Neural progenitor cell (in vitro differentiated cells): ENCODE data around the gene FGFR4. TPM values are rescaled to one million over a fixed set of nuclear protein-coding genes. Genes with fewer than 3 reads are reported as not detected.

Experiments used
- DNase-seq: peaks from one replicate; pipeline ENCODE4 v3.0.0-alpha.2; 2016; ENCODE audit warnings: low spot score
- H2AFZ ChIP-seq: fragments of 200-600 bp; sonication (generic); replicated peaks from 2 replicates; pipeline ENCODE4 v1.6.1; 2016; ENCODE audit warnings: antibody characterized with exemption
- H3F3A ChIP-seq: fragments of 200-600 bp; sonication (generic); 2 replicates; pipeline ENCODE4 v1.6.1; 2016; ENCODE audit warnings: antibody characterized with exemption, low read depth
- H3K27ac ChIP-seq: fragments of 200-600 bp; sonication (generic); 2 replicates; pipeline ENCODE4 v1.5.1; 2016; ENCODE audit warnings: mild to moderate bottlenecking
- H3K27me3 ChIP-seq: fragments of 200-600 bp; sonication (generic); 2 replicates; pipeline ENCODE4 v1.6.1; 2016; ENCODE audit warnings: mild to moderate bottlenecking, moderate library complexity
- H3K36me3 ChIP-seq: fragments of 200-600 bp; sonication (generic); 2 replicates; pipeline ENCODE4 v1.5.1; 2016
- H3K4me1 ChIP-seq: fragments of 200-600 bp; sonication (generic); 2 replicates; pipeline ENCODE4 v1.6.1; 2016; ENCODE audit warnings: mixed run types
- H3K4me2 ChIP-seq: fragments of 200-600 bp; sonication (generic); 2 replicates; pipeline ENCODE4 v1.6.1; 2016
- H3K4me3 ChIP-seq: fragments of 200-600 bp; sonication (generic); 2 replicates; pipeline ENCODE4 v1.5.1; 2016
- H3K79me2 ChIP-seq: fragments of 200-600 bp; sonication (generic); 2 replicates; pipeline ENCODE4 v1.6.1; 2016; ENCODE audit warnings: low read depth
- H3K9ac ChIP-seq: fragments of 200-600 bp; sonication (generic); 2 replicates; pipeline ENCODE4 v1.6.1; 2016
- H3K9me3 ChIP-seq: fragments of 200-600 bp; sonication (generic); 2 replicates; pipeline ENCODE4 v1.5.1; 2016; ENCODE audit warnings: low read depth
- H4K20me1 ChIP-seq: fragments of 200-600 bp; sonication (generic); 2 replicates; pipeline ENCODE4 v1.6.1; 2016; ENCODE audit warnings: low read depth
- H3K27ac Mint-ChIP-seq: 3 replicates; pipeline ENCODE4 v1.8.0; 2021; ENCODE audit warnings: mixed read lengths
- H3K27me3 Mint-ChIP-seq: 2 replicates; pipeline ENCODE4 v1.8.0; 2022; ENCODE audit warnings: low read depth, mild to moderate bottlenecking, inconsistent platforms, moderate library complexity, mixed read lengths; ENCODE audit not compliant: insufficient read depth
- H3K36me3 Mint-ChIP-seq: 3 replicates; pipeline ENCODE4 v1.8.0; 2021; ENCODE audit warnings: mixed read lengths
- H3K4me1 Mint-ChIP-seq: 3 replicates; pipeline ENCODE4 v1.8.0; 2021; ENCODE audit warnings: mixed read lengths
- H3K4me3 Mint-ChIP-seq: 3 replicates; pipeline ENCODE4 v1.8.0; 2021; ENCODE audit warnings: mild to moderate bottlenecking, moderate library complexity, mixed read lengths
- H3K9me3 Mint-ChIP-seq: 3 replicates; pipeline ENCODE4 v1.8.0; 2020; ENCODE audit warnings: mixed read lengths
- EZH2 ChIP-seq: fragments of 200-600 bp; sonication (generic); IDR thresholded peaks from 2 replicates; pipeline ENCODE4 v1.6.1; 2017; ENCODE audit warnings: antibody characterized with exemption, mild to moderate bottlenecking, moderate library complexity
- EZH2phosphoT487 ChIP-seq: fragments of 200-600 bp; sonication (generic); IDR thresholded peaks from 2 replicates; pipeline ENCODE4 v1.6.1; 2017; ENCODE audit warnings: antibody characterized with exemption
- total RNA-seq: library from RNA; depleted of rRNA; stranded (reverse); fragments of >200 nt; gene quantifications from 2 replicates; pipeline ENCODE4 v1.2.3, GENCODE V29; 2015; ENCODE audit warnings: low replicate concordance
- TF ChIP-seq, protein P1 (sequence below): fragments of 200-600 bp; sonication (generic); IDR thresholded peaks from 2 replicates; pipeline ENCODE4 v1.5.1; 2017; ENCODE audit warnings: antibody characterized with exemption, mild to moderate bottlenecking

The FGFR4 gene
- total RNA-seq, 1 donor from 2014 or later: 8.2 TPM

GRCh38 chr5:177111720-177112394, 25.1 kb downstream of the FGFR4 start:
- H3F3A ChIP-seq: peaks cover 7% of the 10 kb centered on the region
- H3K36me3 ChIP-seq: no peaks in the 10 kb centered on the region
- H3K27me3 ChIP-seq: no peaks in the 10 kb centered on the region
- H3K4me3 ChIP-seq: no peak overlapping the region
- H3K27me3 Mint-ChIP-seq: peaks cover 17% of the 10 kb centered on the region
- H3K4me1 Mint-ChIP-seq: peaks cover 12% of the 10 kb centered on the region
- DNase-seq: peak; percentile 86
- no peak overlapping the region for H3K27ac ChIP-seq
- no peaks in the 10 kb centered on the region for H3K9me3 ChIP-seq
- H3K9ac ChIP-seq: no peak overlapping the region
- H3K4me3 Mint-ChIP-seq: no peak overlapping the region
- TF ChIP-seq EZH2 (no peak), EZH2phosphoT487 (no peak)
- TF ChIP-seq, protein P1, sequence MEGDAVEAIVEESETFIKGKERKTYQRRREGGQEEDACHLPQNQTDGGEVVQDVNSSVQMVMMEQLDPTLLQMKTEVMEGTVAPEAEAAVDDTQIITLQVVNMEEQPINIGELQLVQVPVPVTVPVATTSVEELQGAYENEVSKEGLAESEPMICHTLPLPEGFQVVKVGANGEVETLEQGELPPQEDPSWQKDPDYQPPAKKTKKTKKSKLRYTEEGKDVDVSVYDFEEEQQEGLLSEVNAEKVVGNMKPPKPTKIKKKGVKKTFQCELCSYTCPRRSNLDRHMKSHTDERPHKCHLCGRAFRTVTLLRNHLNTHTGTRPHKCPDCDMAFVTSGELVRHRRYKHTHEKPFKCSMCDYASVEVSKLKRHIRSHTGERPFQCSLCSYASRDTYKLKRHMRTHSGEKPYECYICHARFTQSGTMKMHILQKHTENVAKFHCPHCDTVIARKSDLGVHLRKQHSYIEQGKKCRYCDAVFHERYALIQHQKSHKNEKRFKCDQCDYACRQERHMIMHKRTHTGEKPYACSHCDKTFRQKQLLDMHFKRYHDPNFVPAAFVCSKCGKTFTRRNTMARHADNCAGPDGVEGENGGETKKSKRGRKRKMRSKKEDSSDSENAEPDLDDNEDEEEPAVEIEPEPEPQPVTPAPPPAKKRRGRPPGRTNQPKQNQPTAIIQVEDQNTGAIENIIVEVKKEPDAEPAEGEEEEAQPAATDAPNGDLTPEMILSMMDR: peak; percentile 97
- no peaks in the 10 kb centered on the region for H3K79me2 ChIP-seq
- H3K4me1 ChIP-seq: no peaks in the 10 kb centered on the region
- no peaks in the 10 kb centered on the region for H3K9me3 Mint-ChIP-seq
- H3K27ac Mint-ChIP-seq: no peak overlapping the region
- H4K20me1 ChIP-seq: no peaks in the 10 kb centered on the region
- no peaks in the 10 kb centered on the region for H3K36me3 Mint-ChIP-seq
- H2AFZ ChIP-seq: no peak overlapping the region
- no peak overlapping the region for H3K4me2 ChIP-seq

DNA sequence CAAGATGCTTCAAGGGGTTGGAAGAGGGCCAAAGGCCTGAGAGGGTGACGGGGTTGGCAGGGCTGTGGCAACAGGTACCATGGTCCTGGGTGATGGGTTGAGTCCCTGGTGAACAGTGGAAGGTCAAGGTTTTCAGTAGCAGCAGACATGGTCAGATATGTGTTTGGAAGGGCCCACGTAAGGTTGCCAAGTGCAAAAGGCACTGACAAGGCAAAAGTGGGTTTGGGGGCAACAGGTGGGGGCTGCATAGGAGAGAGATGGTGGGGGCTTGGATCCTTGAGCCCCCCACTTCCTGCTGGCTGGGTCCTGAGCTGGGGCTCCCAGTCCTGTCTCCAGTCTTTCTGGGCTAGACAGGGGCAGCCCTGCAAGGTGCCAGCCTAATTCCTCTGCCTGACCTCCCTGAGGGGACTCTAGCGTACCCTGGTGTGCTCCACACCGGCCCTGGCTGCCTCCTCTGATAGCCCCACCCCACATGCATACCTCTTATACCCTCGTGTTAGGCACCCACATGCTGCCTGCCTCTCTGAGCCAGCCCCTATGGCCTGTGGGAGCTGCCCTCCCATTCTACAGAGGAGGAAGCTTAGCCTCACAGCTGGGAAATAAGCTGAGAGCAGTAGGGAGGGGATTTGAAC, 26.0 kb downstream of the FGFR4 start:
- Histone ChIP-seq H3K36me3 (no peaks in the 10 kb centered on the region), H3K27me3 (no peaks in the 10 kb centered on the region), H3K4me1 (no peaks in the 10 kb centered on the region), H3K4me2 (no peak overlapping the region), H3K79me2 (no peaks in the 10 kb centered on the region), H2AFZ (no peak overlapping the region), H3K9ac (no peak overlapping the region), H3K4me3 (no peak overlapping the region), H3K27ac (no peak overlapping the region), H4K20me1 (no peaks in the 10 kb centered on the region), H3K9me3 (no peaks in the 10 kb centered on the region), H3F3A (peaks cover 7% of the 10 kb centered on the region)
- DNase-seq: no peak
- Mint-ChIP-seq H3K36me3 (no peaks in the 10 kb centered on the region), H3K27ac (no peak overlapping the region), H3K9me3 (no peaks in the 10 kb centered on the region), H3K27me3 (peaks cover 16% of the 10 kb centered on the region), H3K4me3 (no peak overlapping the region), H3K4me1 (peaks cover 9% of the 10 kb centered on the region)
- no peak for TF ChIP-seq EZH2phosphoT487

DNA sequence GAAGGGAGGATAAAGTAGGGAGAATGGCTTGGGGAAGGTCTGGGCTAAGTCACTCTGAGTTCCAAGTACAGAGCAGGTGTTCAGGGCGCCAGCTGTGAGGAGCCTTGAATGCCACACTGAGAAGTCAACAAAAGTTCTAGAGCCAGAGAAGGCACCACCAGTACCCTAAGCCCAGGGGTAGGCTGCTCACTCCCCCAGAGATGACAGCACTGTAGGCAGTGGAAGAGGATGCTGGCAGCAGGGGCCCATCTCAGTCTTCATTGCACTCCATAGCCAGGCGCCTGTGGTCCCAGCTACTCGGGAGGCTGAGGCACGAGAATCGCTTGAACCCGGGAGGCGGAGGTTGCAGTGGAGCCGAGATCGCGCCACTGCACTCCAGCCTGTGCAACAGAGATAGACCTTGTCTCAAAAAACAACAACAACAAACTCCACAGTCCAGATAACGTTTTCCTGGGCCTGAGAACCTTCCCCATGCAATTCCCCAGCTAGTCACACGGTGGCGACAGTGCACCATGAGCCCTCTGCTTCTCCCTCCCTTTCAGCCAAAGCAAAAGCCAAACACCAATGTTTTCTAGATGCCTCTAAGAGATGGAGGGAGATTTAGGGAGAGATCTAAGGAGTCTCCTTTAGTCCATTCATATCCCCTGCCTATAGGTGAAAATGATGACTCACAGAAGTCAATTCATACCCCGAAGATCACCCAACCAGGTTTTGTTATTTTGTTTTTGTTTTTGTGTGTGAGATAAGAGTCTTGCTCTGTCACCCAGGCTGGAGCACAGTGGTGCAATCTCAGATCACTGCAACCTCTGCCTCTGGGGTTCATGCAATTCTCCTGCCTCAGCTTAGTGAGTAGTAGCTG, 27.1 kb downstream of the FGFR4 start:
- Histone ChIP-seq H3K27me3 (no peaks in the 10 kb centered on the region), H2AFZ (peak overlapping the region; percentile 70), H3K4me2 (no peak overlapping the region), H3K79me2 (no peaks in the 10 kb centered on the region), H3K36me3 (no peaks in the 10 kb centered on the region), H4K20me1 (no peaks in the 10 kb centered on the region), H3K9ac (no peak overlapping the region), H3K27ac (no peak overlapping the region), H3K4me3 (no peak overlapping the region), H3K9me3 (no peaks in the 10 kb centered on the region), H3K4me1 (no peaks in the 10 kb centered on the region), H3F3A (peaks cover 7% of the 10 kb centered on the region)
- Mint-ChIP-seq H3K4me1 (peaks cover 9% of the 10 kb centered on the region), H3K27ac (peak overlapping the region; percentile 19), H3K9me3 (no peaks in the 10 kb centered on the region), H3K36me3 (no peaks in the 10 kb centered on the region), H3K4me3 (no peak overlapping the region), H3K27me3 (peaks cover 14% of the 10 kb centered on the region)
- DNase-seq: peak; percentile 80
- TF ChIP-seq, protein P1: peak; percentile 97
- TF ChIP-seq EZH2 (no peak), EZH2phosphoT487 (no peak)
